ENCODE measurements around the gene C22orf42.

DNA sequence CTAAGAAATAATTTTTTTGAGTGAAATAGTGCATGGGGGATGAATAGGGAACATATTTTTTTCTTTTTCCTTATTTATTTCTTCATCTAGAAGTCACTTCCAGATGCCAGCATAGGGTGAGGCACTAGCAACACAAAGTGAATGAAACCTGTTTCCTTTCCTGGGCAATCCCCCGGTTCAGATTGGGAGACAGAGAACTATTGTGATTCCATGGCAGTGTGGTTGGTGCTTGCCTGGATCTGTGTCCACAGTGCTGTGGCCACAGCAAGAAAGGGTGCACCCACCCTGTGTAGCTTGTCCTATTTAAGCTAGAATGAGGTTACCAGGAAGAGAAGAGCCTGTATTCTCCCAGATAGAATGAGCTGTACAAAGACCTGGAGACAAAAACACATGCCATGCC lies 58.4 kb downstream of the C22orf42 start:
- TF ChIP-seq, protein P1, sequence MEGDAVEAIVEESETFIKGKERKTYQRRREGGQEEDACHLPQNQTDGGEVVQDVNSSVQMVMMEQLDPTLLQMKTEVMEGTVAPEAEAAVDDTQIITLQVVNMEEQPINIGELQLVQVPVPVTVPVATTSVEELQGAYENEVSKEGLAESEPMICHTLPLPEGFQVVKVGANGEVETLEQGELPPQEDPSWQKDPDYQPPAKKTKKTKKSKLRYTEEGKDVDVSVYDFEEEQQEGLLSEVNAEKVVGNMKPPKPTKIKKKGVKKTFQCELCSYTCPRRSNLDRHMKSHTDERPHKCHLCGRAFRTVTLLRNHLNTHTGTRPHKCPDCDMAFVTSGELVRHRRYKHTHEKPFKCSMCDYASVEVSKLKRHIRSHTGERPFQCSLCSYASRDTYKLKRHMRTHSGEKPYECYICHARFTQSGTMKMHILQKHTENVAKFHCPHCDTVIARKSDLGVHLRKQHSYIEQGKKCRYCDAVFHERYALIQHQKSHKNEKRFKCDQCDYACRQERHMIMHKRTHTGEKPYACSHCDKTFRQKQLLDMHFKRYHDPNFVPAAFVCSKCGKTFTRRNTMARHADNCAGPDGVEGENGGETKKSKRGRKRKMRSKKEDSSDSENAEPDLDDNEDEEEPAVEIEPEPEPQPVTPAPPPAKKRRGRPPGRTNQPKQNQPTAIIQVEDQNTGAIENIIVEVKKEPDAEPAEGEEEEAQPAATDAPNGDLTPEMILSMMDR (IDR thresholded peaks at IDR 0.05) = no peak
- no peak for TF ChIP-seq POLR2A (IDR thresholded peaks at IDR 0.05)
